SKM-1 treated with dmso at 0.1 percent for 144 hours (cell line): ENCODE data around the gene EID2.

Experiments
- DNase-seq: peaks from one replicate; lab custom pipeline; 2025; ENCODE audit not compliant: unreplicated experiment; lab: John Stamatoyannopoulos, UW

The EID2 gene, protein sequence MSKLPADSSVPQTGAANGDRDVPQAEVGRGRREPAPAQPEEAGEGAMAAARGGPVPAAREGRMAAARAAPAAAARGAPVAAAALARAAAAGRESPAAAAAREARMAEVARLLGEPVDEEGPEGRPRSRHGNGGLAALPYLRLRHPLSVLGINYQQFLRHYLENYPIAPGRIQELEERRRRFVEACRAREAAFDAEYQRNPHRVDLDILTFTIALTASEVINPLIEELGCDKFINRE

DNA sequence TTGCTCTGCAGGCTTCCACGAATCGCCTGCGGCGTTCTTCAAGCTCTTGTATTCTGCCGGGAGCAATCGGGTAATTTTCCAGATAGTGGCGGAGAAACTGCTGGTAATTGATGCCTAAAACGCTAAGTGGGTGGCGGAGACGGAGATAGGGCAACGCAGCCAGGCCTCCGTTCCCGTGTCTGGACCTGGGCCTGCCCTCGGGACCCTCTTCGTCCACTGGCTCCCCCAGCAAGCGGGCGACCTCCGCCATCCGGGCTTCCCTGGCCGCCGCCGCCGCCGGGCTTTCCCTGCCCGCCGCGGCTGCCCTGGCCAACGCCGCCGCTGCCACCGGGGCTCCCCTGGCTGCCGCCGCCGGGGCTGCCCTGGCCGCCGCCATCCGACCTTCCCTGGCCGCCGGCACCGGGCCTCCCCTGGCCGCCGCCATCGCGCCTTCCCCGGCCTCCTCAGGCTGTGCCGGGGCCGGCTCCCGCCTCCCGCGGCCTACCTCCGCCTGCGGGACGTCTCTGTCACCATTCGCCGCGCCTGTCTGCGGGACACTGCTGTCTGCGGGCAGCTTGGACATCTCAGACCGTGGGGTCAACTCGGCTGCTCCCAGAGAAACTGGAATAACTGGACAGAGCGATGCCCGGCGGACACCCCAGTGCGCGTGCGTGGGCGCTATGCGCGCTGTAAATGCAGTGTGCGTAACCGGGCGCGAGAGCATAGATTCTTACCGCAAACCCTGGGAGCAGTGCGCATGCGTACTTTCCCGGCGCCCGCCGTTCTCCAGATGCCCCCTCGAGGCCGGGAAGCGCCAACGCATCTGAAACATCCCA is at the start of gene EID2:
Gene EID2 (minus strand): TSS at position 644 of the 815 bp plus-strand sequence. CDS start 82 bp downstream, at position 562.
- peak; percentile 95 for DNase-seq

DNA sequence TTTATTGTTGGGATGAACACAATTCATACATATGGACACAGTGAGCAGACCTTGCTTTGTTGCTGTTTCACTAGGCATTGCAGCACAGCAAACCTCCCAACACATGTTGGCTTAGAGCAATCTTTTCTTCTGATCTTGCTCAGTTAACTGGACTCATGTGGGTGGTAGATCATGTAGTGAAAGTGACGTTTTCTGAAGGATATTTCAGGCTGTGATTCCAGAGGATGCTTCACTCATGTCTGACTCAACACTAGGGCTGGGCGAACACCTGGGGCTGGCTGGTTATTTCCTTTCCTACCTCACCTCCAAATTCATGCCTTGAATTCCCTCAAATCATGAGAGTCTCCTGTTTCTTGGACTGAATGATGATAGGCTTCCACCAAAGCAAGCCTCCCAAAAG is 48.1 kb upstream of the EID2 start:
- DNase-seq, result no peak

DNA sequence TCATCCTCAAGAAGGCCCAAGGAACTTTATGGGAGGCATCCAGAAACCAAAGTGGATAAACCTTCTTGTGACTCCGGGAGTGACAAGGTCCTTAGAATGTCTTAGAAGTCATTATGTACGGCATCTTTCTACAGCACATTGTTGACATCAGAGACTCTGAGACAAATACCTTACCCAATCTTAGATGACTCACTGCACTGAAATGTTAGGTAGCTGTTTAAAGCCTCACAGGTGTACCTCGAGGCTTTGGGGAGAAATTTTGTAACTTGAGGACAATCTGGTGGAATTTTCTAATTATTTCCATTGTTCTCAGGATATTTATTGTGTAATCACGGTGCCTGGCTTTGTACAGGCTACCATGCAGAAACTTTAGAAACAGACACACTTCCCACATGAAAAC is 47.5 kb upstream of the EID2 start:
- DNase-seq, result no peak

DNA sequence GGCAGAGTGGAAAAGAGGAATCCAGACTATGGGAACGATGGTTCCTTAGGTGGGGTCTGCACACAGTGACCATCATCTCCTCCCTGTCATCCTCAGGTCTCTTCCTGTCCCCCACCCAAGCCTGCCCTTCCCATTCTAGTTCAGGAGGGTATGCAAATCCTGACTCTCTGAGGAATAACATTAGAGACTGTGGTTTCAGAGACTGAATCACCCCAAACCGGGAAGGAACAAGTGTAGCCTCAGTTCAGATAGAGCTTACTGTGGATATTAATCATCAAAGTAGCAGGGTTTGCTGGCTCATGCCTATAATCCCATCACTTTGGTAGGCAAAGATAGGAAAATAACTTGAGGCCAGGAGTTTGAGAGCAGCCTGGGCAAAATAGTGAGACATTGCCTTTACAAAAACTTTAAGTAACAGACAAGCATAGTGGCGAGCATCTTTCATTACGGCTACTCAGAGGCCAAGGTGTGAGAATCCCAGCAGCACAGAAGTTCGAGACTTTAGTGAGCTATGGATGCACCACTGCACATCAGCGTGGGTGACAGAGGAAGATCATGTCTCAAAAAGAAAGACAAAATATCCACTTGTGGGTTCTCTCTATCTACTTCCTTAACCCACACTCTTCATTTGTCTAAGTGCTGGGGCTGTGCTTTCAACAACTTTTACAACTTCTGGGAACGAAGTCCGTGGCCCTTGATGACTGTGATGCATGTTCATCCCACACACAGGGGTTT is 43.1 kb upstream of the EID2 start:
- DNase-seq, result no peak

DNA sequence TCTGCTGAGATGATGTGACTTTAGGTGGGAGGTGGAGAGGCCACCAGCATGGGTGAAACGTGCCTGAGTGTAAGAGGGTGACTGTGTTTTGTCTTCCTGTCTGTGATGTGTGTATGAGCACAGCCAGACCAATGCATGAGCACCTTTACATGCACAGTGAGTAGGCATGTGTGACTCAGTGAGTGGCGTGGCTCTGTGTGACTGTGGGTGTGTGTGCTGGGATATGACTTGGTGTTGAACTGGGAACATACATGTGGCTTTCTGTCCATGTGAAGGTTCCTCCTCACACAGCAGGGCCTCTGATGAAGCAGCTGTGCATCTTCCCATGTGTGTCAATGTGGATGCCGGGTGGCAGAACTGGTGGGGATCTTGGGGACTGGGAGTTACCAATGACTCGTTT is 42.5 kb upstream of the EID2 start:
- no peak for DNase-seq

DNA sequence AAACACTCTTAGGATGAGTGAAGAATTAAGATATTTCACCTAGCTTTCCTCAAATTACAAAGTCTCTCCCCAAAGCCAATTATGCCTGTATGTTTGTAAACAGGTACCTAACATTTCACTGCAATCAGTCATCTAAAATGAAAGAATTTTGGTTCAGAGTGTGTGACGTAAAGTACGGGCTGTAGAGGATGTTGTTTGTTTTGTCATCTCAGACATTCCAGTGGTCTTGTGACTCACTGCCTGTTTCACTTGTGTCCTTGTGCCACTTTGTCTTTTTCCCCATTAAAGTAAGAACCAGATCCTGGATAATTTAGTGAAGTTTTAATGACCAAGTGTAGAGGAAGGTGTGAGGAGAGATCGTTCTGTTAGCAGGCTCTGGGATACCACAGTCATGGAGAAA is 28.6 kb upstream of the EID2 start:
- DNase-seq, result no peak

DNA sequence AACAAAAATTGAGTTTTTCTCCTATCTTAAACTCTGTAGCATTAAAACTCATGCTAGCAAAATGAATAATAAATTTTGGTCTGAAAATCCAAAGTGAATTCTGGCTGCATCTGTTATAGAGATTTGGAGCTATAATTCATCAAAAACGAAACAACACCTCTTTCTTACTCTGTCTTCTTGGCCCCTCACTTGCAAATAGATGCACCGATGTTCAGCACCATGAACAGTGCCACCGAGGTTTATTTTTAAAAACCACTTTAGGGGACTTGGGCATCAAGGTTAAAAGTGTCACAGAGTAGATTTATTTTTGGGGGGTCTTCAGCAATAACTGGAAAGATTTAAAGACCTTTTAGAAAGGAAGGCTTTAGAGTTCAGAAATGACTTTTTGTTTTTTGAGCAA is 26.1 kb upstream of the EID2 start:
- no peak for DNase-seq

DNA sequence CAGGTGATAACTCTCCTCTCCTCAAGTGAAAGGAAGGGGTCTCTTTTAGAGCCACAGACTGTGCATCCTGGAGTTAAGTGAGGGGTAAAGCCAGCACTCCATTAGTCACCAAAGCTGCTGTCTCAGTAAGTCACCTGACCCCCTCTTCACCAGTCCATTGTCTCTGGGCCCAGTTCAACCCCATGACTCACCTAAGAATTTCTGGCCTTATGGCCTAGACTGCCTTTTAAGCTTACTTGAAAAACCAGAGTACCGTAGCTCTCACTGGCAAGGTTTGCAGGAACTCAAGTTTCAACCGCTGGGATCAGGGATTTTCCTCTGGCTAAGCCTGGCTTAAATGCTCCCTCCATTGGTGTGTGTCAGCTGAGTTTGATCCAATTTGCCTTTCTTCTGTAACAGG is 23.4 kb upstream of the EID2 start:
- no peak for DNase-seq

DNA sequence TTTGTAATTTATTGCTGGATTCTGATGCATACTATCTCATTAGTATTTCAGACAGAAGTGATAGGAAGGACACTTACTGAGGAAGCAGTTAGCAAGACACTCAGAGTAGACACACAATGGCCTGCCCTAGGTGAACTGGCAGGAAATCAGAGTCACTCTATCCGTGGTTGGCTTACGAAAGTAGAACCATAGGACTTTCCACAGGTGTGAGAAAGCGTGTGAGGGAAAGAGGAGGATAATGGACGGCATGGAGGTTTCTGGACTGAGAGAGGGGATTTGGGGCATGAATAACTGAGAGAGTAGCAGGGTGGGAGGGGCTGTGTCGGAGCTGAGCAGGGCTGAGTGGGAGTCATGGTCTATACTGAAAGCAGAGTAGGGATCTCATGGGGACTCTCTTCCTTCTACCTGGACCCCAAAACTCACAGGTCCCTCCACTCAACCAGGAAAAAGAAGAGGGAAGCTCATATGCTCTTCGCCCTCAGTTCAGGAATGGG is 18.7 kb upstream of the EID2 start:
- DNase-seq, result no peak

DNA sequence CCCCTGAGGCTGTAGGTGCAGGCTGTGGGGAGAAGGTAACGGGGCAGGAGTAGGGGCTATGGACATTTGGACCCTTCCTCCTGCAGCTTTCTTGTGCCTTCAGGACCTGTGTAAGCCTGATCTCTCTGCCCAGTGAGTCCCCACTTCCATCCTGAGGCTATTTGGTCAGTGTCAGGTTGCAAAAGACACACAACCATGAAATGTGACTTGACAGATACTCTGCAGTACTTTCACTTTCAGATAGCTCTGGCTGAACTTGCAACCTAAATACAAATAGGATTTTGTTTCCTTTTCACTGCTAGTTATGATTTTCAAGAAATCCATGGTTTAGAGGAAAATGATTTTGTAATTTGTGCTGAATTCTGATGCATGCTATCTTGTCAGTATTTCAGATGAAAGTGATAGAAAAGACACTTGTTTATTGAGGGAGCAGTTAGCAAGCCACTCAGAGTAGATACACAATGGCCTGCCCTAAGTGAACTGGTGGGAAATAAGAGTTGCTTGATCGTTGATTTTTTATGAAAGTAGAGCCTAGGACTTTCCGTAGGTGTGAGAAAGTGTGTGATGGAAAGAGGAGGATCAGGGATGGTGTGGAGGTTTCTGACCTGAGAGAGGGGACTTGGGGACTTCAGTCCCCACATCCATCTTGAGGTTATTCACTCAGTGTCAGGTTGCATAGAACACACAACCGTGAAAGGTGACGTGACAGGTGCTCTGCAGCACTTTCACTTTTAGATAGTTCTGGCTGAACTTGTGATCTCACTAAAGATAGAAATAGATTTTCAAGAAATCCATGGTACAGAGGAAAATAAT is 18.1 kb upstream of the EID2 start:
- DNase-seq, result no peak

DNA sequence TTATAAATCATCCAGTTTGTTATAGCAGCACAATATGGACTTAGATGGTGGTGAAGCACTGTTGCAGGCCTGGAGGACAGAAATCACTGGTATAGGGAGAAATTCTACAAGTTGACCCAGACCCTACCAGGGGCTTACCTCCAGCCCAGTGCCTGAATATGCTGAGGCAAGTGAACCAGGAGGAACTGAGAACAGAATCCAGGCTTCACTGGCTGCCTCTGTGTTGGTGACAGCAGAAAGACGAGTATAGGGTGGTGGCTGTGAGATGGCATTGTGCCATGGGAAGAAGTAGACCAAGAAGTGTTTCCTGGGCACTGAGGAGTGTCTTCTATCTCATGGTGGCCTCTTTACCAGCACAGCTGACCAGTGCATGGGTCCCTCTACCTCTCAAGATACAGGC is 15.9 kb upstream of the EID2 start:
- DNase-seq, result no peak

DNA sequence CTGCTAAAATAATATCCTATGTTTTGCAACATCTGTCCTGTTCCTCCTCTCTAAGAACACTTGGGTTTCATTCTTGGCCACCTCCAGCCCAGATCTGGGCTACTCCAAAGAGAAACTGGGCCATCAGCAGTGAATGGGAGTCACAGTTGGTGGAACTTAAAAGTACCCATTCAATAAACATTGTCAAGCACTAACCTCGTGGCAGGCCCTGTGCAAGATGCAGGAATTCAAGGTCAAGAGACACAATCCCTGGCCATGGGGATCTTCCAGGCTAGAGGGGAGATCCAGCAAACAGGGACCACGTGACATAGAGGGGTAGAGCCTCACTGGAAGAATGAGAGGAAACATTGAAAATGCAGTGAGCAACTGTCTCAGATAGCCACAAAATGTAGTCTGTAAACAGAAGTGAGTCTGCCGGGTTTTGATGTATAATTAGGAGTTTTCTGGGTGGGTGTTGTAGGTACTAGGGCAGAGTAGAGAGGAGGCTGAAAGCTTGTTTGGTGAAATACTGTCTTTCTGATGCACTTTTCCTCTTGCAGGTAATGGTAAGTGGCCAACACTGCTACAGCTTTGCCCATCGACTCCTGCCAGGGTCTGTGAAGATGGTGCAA is 14.8 kb upstream of the EID2 start:
- DNase-seq, result no peak

DNA sequence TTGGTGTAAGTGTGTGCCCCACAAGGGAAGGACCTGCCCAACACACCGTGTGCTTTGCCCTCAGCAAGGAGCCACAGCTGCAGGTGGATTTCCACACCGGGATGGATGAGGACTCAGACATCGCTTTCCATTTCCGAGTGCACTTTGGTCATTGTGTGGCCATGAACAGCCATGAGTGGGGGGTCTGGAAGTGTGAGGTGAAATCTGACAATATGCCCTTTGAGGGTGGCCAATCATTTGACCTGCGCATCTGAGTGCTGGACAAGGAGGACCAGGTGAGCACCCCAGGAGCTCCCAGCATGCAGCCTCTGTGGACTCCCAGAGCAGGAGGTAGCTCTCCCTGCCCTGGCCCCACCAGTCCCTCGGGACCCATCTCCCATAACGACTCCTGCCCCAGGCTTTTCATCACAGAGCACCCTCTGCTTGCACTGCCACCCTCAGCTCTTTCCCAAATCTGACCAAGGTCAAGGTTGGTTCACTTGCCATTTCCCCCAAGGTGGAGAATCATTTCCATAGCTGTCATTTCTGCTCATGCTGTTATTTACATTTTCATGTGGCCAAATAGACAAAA is 13.2 kb upstream of the EID2 start:
- no peak for DNase-seq

DNA sequence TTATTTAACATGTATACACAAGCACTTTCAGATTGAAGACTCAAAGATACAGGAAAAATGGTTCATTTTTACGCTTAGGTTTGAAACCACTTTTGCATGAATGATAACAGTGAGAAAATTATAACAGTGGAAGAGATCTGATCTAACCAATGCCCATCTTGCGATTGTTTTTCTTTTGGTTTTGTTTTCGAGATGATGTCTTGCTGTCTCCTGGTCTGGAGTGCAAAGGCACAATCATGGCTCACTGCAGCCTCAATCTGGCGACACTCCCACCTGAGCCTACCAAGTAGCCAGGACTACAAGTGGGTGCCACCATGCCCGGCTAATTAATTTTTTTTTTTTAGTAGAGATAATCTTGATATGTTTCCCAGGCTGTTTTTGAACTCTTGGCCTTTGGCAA is 10.2 kb upstream of the EID2 start:
- DNase-seq, result no peak

DNA sequence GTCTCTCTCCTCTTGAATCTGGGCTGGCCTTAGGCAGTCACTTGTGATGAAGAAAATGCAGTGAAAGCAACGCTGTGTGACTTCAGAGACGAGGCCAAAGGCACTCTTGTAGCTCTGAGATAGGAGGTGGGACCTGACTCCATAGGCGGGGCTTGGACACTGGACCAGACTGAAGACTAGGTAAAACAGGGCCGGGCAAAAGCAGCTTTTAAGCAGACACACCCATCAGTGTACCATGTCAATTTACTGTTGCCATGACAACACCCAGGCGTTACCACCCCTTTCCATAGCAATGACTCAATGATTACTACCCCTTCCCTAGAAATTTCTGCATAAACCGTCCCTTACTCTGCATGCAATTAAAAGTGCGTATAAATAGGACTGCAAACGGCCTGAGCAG is 6.6 kb upstream of the EID2 start:
- DNase-seq, result no peak

DNA sequence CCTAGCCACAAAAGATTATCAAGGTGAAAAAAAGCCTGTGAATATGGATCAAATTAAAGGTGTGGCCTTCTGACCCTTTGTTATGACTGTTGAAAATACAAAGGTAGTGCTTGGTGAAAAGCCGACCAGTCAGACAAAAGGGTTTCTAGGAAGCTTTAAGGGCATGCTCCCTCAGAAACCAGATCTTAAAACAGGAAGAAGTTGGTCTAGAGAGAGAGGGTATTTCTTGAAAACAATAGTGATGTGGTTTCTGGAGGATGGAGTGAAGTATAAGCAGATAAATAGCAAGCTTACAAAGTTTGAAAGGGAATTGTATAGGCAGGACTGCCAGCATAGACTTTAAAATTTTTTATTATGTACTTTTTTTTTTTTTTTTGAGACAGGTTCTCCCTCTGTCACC is 5.0 kb upstream of the EID2 start:
- no peak for DNase-seq

DNA sequence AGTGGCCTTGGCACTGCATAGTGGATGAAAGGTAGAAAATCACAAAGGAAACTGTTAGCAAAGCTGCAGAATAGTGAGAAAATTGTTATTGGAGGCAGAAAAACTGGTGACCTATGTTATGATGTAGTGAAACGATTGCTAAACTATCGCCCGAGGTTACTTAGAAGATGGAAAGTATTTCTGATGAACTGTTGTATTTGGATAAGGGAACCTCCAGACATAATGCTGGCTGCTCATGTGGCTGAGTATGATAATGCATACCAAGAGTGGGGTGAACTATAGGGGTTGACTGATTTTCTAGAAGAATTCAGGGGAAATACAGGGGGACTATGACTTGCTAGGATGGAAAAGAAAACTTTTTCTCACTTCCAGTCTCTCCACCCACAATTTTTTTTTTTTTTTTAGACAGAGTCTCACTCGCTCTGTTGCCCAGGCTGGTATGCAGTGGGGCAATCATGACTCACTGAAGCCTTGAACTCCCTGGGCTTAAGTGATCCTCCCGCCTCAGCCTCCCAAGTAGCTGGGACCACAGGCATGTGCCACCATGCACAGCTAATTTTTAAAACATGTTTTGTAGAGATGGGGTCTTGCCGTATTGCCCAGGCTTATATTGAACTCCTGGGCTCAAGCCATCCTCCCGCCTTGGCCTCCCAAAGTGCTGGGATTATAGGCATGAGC is 4.4 kb upstream of the EID2 start:
- DNase-seq, result no peak

DNA sequence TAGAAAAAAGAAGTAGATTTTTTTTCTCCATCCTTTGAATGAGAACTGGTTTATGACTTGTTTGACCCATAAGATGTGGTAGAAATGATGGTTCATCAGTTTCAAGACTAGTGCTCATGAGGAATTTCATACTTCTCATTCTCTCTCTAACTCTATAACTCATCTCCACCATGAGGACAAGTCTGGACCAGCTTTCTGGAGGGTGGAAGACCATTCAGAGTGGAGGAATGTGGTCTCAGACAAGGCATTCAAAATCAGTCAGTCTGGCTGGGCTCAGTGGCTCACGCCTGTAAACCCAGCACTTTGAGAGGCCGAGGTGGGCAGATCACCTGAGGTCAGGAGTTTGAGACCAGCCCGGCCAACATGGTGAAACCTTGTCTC is 3.5 kb upstream of the EID2 start:
- no peak for DNase-seq

DNA sequence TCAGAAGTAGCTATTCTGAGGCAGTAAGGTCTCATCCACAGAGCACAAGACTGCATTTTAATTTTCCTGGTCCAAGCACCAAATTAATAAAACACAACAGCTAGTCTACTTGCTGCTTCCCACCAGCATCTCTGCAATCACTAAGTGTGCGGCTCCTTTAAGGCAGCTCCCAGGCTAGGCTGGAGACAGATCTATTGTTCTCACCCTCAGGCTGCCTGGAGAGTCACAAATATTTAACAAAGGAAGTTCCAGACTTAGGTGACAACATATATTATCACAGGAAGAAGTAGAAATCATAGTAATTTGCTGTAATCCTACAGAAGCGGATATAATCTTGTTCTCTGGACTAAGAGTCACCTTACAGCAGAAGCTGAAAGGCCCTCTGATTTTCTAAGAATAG is 2.2 kb upstream of the EID2 start:
- no peak for DNase-seq

DNA sequence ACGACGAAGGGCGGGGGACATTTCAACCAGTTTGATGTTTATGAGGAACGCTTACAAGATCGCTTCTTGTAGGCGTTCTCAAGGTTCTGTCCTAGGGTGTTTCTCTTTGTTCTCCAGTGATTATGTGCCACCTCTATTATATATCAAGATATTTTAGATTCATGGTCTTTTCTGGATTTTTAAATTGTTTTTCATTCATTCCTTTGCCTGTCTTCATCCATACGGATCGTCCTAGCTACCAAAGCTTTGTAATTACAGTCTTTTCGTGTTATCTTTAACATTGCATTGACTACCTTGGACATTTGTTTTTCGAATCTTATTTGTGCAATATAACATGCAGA is 342 bp upstream of the EID2 start:
- DNase-seq, result no peak
